Stomach (tissue), 4 donors: ENCODE measurements around the gene KSR2.
"Not testable (repeated sequence)": the region's sequence is repeated elsewhere in the genome, so short reads cannot be mapped to it uniquely, and the experiment has no call there.

Source experiments
- CTCF ChIP-seq, 7 experiments: fragments of 450-650 bp in 4 of 7; fragments of 200-600 bp in 3 of 7; sonication (generic) in 3 of 7; IDR thresholded peaks; one replicate each; pipeline ENCODE4 v1.5.1; 2016 to 2019; ENCODE audit warnings: antibody characterized with exemption in 7 of 7, control low read depth in 2 of 7, mild to moderate bottlenecking in 1 of 7
- POLR2AphosphoS5 ChIP-seq, 3 donors: sonication (generic); formaldehyde crosslinking; IDR thresholded peaks; one replicate each; pipeline ENCODE4 v1.6.1; 2016; ENCODE audit warnings: antibody characterized with exemption in 3 of 3

- TF ChIP-seq CTCF, POLR2AphosphoS5 (IDR thresholded peaks at IDR 0.05): not testable (repeated sequence)
Observed at GRCh38 chr12:117860787-117861290, 108.0 kb downstream of the KSR2 start.
